BLaER1 treated with 17β-estradiol and CSF1 and Interleukin-3, amounts not matched to agents 10 nM and 100 nM (cell line): ENCODE measurements around the gene IGFALS.

ENCODE experiments used
- H3K27ac ChIP-seq, 11 experiments: shearing (Covaris generic); formaldehyde crosslinking; 2 replicates each; pipeline ENCODE4 v1.8.1; 2022
- H3K27me3 ChIP-seq, 11 experiments: shearing (Covaris generic); formaldehyde crosslinking; 2 replicates each; pipeline ENCODE4 v1.8.1; 2022
- H3K36me3 ChIP-seq, 11 experiments: shearing (Covaris generic); formaldehyde crosslinking; 2 replicates each; pipeline ENCODE4 v1.8.1; 2022
- H3K4me1 ChIP-seq, 10 experiments: shearing (Covaris generic); formaldehyde crosslinking; 2 replicates each; pipeline ENCODE4 v1.8.1; 2022
- H3K4me2 ChIP-seq, 11 experiments: shearing (Covaris generic); formaldehyde crosslinking; 2 replicates each; pipeline ENCODE4 v1.8.1; 2022
- H3K4me3 ChIP-seq, 10 experiments: shearing (Covaris generic); formaldehyde crosslinking; 2 replicates each; pipeline ENCODE4 v1.8.1; 2022
- H3K9ac ChIP-seq, 11 experiments: shearing (Covaris generic); formaldehyde crosslinking; 2 replicates each; pipeline ENCODE4 v1.8.1; 2022
- H3K9me3 ChIP-seq, 11 experiments: shearing (Covaris generic); formaldehyde crosslinking; replicated peaks in 1 of 11; 2 replicates each; pipeline ENCODE4 v1.8.1; 2022
- H4K20me1 ChIP-seq, 11 experiments: shearing (Covaris generic); formaldehyde crosslinking; 2 replicates each; pipeline ENCODE4 v1.8.1; 2022
- Cebpa-rat ChIP-seq, 11 experiments: shearing (Covaris generic); IDR thresholded peaks; 2 replicates each; pipeline ENCODE4 v1.8.1; 2022

IGFALS gene

GRCh38 chr16:1794221-1794871 lies 841 bp upstream of the IGFALS start:
- no peak for TF ChIP-seq Cebpa-rat (IDR thresholded peaks at IDR 0.05)
- no peak overlapping the region for H3K9ac ChIP-seq
- H3K4me1 ChIP-seq: no peaks in the 10 kb centered on the region
- no peak overlapping the region for H3K27ac ChIP-seq
- H3K36me3 ChIP-seq: peaks cover 4 to 50% (median 38%) of the 10 kb centered on the region in 11 experiments; a peak in 20 of 22 replicates
- H3K27me3 ChIP-seq: no peaks in the 10 kb centered on the region
- peaks cover 22 to 30% (median 24%) of the 10 kb centered on the region in 11 experiments for H3K9me3 ChIP-seq
- no peak overlapping the region for H3K4me3 ChIP-seq
- H3K4me2 ChIP-seq: no peak overlapping the region
- peaks cover 0 to 53% (median 22%) of the 10 kb centered on the region in 11 experiments; a peak in 16 of 22 replicates for H4K20me1 ChIP-seq

GRCh38 chr16:1792836-1793577 lies 498 bp downstream of the IGFALS start:
- H3K9me3 ChIP-seq: peaks cover 8 to 16% (median 11%) of the 10 kb centered on the region in 11 experiments
- H3K36me3 ChIP-seq: peaks cover 16 to 50% (median 43%) of the 10 kb centered on the region in 11 experiments
- TF ChIP-seq Cebpa-rat (IDR thresholded peaks at IDR 0.05): no peak

GRCh38 chr16:1791943-1792812 lies 1.3 kb downstream of the IGFALS start:
- no peak overlapping the region for H3K9ac ChIP-seq
- H3K4me2 ChIP-seq: no peak overlapping the region
- no peak overlapping the region for H3K4me3 ChIP-seq
- no peak overlapping the region for H3K27ac ChIP-seq
- H3K36me3 ChIP-seq: peaks cover 24 to 57% (median 52%) of the 10 kb centered on the region in 11 experiments
- H3K27me3 ChIP-seq: no peaks in the 10 kb centered on the region
- no peaks in the 10 kb centered on the region for H3K4me1 ChIP-seq
- peaks cover under 1 to 8% (median 2%) of the 10 kb centered on the region in 11 experiments; a peak in 17 of 22 replicates for H3K9me3 ChIP-seq
- H4K20me1 ChIP-seq: peaks cover 3 to 74% (median 44%) of the 10 kb centered on the region in 11 experiments; a peak in 20 of 22 replicates
- no peak for TF ChIP-seq Cebpa-rat (IDR thresholded peaks at IDR 0.05)

More at GRCh38 chr16:1792836-1793577, 498 bp downstream of the IGFALS start:
- no peak overlapping the region for H3K27ac ChIP-seq
- H3K9ac ChIP-seq: no peak overlapping the region
- H3K27me3 ChIP-seq: no peaks in the 10 kb centered on the region
- H3K4me1 ChIP-seq: no peaks in the 10 kb centered on the region
- no peak overlapping the region for H3K4me2 ChIP-seq
- peaks cover 0 to 66% (median 36%) of the 10 kb centered on the region in 11 experiments; a peak in 18 of 22 replicates for H4K20me1 ChIP-seq
- no peak overlapping the region for H3K4me3 ChIP-seq

- Histone ChIP-seq H3K9me3 (0 out of 22 replicates have a peak, but pooled peaks cover 0 to under 1% (median 0%) of the 10 kb centered on the region in 11 experiments), H3K27ac (no peak overlapping the region), H3K4me3 (no peak overlapping the region), H3K9ac (no peak overlapping the region), H3K27me3 (no peaks in the 10 kb centered on the region), H3K4me1 (no peaks in the 10 kb centered on the region), H3K36me3 (peaks cover 32 to 65% (median 59%) of the 10 kb centered on the region in 11 experiments), H4K20me1 (peaks cover 10 to 82% (median 52%) of the 10 kb centered on the region in 11 experiments; a peak in 21 of 22 replicates), H3K4me2 (no peak overlapping the region)
- TF ChIP-seq Cebpa-rat (IDR thresholded peaks at IDR 0.05): no peak
These were observed 2.1 kb downstream of the IGFALS start for GRCh38 chr16:1791256-1791942.

- Histone ChIP-seq H3K4me3 (no peak overlapping the region), H3K9ac (no peak overlapping the region), H4K20me1 (peaks cover 17 to 89% (median 58%) of the 10 kb centered on the region in 11 experiments; a peak in 21 of 22 replicates), H3K9me3 (no peaks in the 10 kb centered on the region), H3K36me3 (peaks cover 38 to 72% (median 66%) of the 10 kb centered on the region in 11 experiments), H3K4me1 (no peaks in the 10 kb centered on the region), H3K27ac (no peak overlapping the region), H3K4me2 (no peak overlapping the region), H3K27me3 (no peaks in the 10 kb centered on the region)
- TF ChIP-seq Cebpa-rat (IDR thresholded peaks at IDR 0.05): no peak
These were observed 2.8 kb downstream of the IGFALS start for GRCh38 chr16:1790611-1791255.

- H3K36me3 ChIP-seq: peaks cover 43 to 77% (median 71%) of the 10 kb centered on the region in 11 experiments
- no peak overlapping the region for H3K4me3 ChIP-seq
- peaks cover 20 to 94% (median 63%) of the 10 kb centered on the region in 11 experiments; a peak in 21 of 22 replicates for H4K20me1 ChIP-seq
- H3K9ac ChIP-seq: no peak overlapping the region
- TF ChIP-seq Cebpa-rat (IDR thresholded peaks at IDR 0.05): no peak
- H3K27me3 ChIP-seq: no peaks in the 10 kb centered on the region
- no peak overlapping the region for H3K4me2 ChIP-seq
- H3K27ac ChIP-seq: no peak overlapping the region
- peaks cover 0 to 2% (median 0%) of the 10 kb centered on the region in 10 experiments; a peak in 1 of 20 replicates for H3K4me1 ChIP-seq
- H3K9me3 ChIP-seq: no peaks in the 10 kb centered on the region
These were observed 3.3 kb downstream of the IGFALS start for GRCh38 chr16:1790261-1790610.

- TF ChIP-seq Cebpa-rat (IDR thresholded peaks at IDR 0.05): no peak
- Histone ChIP-seq H3K4me3 (no peak overlapping the region), H3K9ac (no peak overlapping the region), H3K27me3 (no peaks in the 10 kb centered on the region), H3K9me3 (no peaks in the 10 kb centered on the region), H4K20me1 (peaks cover 20 to 100% (median 69%) of the 10 kb centered on the region in 11 experiments; a peak in 21 of 22 replicates), H3K27ac (no peak overlapping the region), H3K4me1 (peaks cover 0 to 5% (median 0%) of the 10 kb centered on the region in 10 experiments; a peak in 2 of 20 replicates), H3K4me2 (no peak overlapping the region), H3K36me3 (peaks cover 49 to 82% (median 76%) of the 10 kb centered on the region in 11 experiments)
These were observed 3.9 kb downstream of the IGFALS start for GRCh38 chr16:1789643-1790045.

- no peak for TF ChIP-seq Cebpa-rat (IDR thresholded peaks at IDR 0.05)
- no peaks in the 10 kb centered on the region for H3K9me3 ChIP-seq
- no peak overlapping the region for H3K4me2 ChIP-seq
- peaks cover 50 to 87% (median 76%) of the 10 kb centered on the region in 11 experiments for H3K36me3 ChIP-seq
- H3K27ac ChIP-seq: no peak overlapping the region
- H4K20me1 ChIP-seq: peaks cover 20 to 100% (median 79%) of the 10 kb centered on the region in 11 experiments; a peak in 21 of 22 replicates
- no peaks in the 10 kb centered on the region for H3K27me3 ChIP-seq
- no peak overlapping the region for H3K9ac ChIP-seq
- peaks cover 7 to 13% (median 9%) of the 10 kb centered on the region in 10 experiments for H3K4me1 ChIP-seq
- H3K4me3 ChIP-seq: no peak overlapping the region
These were observed 4.8 kb downstream of the IGFALS start for GRCh38 chr16:1788708-1789100.
